ENCODE results near the gene ZBTB1. TPM values are rescaled to one million over a fixed set of nuclear protein-coding genes. Genes with fewer than 3 reads are reported as not detected.

The ZBTB1 gene
- total and polyA plus RNA-seq, 2 donors (not counting 3 experiments of a cell fraction or from before 2014, with no cell fraction given), result 9.7 to 32.2 TPM

- CTCF ChIA-PET, result interaction anchor here (1.8 to 7.7 kb wide), 2 partner anchors 10 to 130 kb away, joined by 4 to 123 read pairs; no protein-coding TSS in a partner anchor
- H3K4me1 ChIP-seq (ENCODE audit: control insufficient read depth, extremely low read depth, insufficient read depth, low read length), result no peaks in the 10 kb centered on the region
- TF ChIP-seq MAX (IDR thresholded peaks at IDR 0.05; ENCODE audit: insufficient read depth, insufficient read length), result no peak
- no peak for TF ChIP-seq POLR2AphosphoS5 (IDR thresholded peaks at IDR 0.05; ENCODE audit: insufficient read depth, low read depth, low read length)
- TF ChIP-seq POLR2A (IDR thresholded peaks at IDR 0.05; ENCODE audit: low read depth, low read length), result no peak
- no peak for TF ChIP-seq MYC (IDR thresholded peaks at IDR 0.05; ENCODE audit: low read depth, low read length)
- no peak for TF ChIP-seq EZH2 (IDR thresholded peaks at IDR 0.05; ENCODE audit: borderline replicate concordance, low read depth, low read length, severe bottlenecking)
- no peak for TF ChIP-seq CTCF (IDR thresholded peaks at IDR 0.05; ENCODE audit: extremely low read depth in 1 of 2, insufficient read depth in 1 of 2, low read depth in 1 of 2, low read length in 2 of 2)
- TF ChIP-seq JUN (IDR thresholded peaks at IDR 0.05; ENCODE audit: borderline replicate concordance, insufficient read depth, insufficient read length, low read depth), result no peak
- no peak for TF ChIP-seq GATA2 (IDR thresholded peaks at IDR 0.05; ENCODE audit: insufficient read depth, insufficient read length, low read depth, low read length)
- TF ChIP-seq FOS (IDR thresholded peaks at IDR 0.05; ENCODE audit: borderline replicate concordance, insufficient read depth, low read length), result no peak
- no peak overlapping the region for H3K9ac ChIP-seq (replicated peaks; ENCODE audit: extremely low read depth, insufficient read depth, low read length)
- H3K27ac ChIP-seq (ENCODE audit: insufficient read depth, low read depth, low read length), result no peak overlapping the region
- FAIRE-seq (no peak), DNase-seq (ENCODE audit: low read depth, low spot score) (no peak)
- no peak overlapping the region for H3K4me2 ChIP-seq (ENCODE audit: insufficient read depth, low read length)
- POLR2A ChIA-PET, result no interaction called here
- dilution Hi-C loops (cut with MboI; ENCODE audit: extremely low pct_ligation_motif_present, low sequenced_read_pairs) (no loop called here), intact Hi-C loops (cut with micrococcal nuclease) (loop anchor here (5.0 kb wide), 1 partner anchor 677 kb away; no protein-coding TSS in a partner anchor)
- no peak overlapping the region for H3K4me3 ChIP-seq (replicated peaks in 1 of 3; ENCODE audit: insufficient read depth in 1 of 3, low read depth in 1 of 3, low read length in 3 of 3)
- H3K9me3 ChIP-seq (replicated peaks; ENCODE audit: control insufficient read depth, insufficient read depth, low read length), result no peaks in the 10 kb centered on the region
- H3K27me3 ChIP-seq (ENCODE audit: control insufficient read depth in 2 of 2, insufficient read depth in 2 of 2, low read length in 2 of 2), result no peaks in the 10 kb centered on the region
- H3K9me1 ChIP-seq (replicated peaks; ENCODE audit: control insufficient read depth, extremely low read depth, insufficient read depth, low read length), result no peaks in the 10 kb centered on the region
- H3K79me2 ChIP-seq (ENCODE audit: control insufficient read depth, insufficient read depth, low read length), result no peaks in the 10 kb centered on the region
- no TSS peak for BruUV-seq (replicated peaks)
- no peaks in the 10 kb centered on the region for H4K20me1 ChIP-seq (replicated peaks; ENCODE audit: control insufficient read depth, extremely low read depth, insufficient read depth, low read length)
- no peaks in the 10 kb centered on the region for H3K36me3 ChIP-seq (ENCODE audit: control insufficient read depth in 2 of 2, extremely low read depth in 1 of 2, insufficient read depth in 2 of 2, low read length in 2 of 2)
- H2AFZ ChIP-seq (ENCODE audit: low read depth, low read length), result no peak overlapping the region
Observed at GRCh38 chr14:64474698-64475097, 29.9 kb upstream of the ZBTB1 start.
